Suppressor macrophage treated with lipopolysaccharide for 4 hours (primary cell): ENCODE results near the gene KLHDC4.
"Not testable (repeated sequence)": the region's sequence is repeated elsewhere in the genome, so short reads cannot be mapped to it uniquely, and the experiment has no call there.

Source experiments
- DNase-seq: peaks from one replicate; pipeline ENCODE4 v3.0.0-alpha.2; 2020

KLHDC4 gene

DNA sequence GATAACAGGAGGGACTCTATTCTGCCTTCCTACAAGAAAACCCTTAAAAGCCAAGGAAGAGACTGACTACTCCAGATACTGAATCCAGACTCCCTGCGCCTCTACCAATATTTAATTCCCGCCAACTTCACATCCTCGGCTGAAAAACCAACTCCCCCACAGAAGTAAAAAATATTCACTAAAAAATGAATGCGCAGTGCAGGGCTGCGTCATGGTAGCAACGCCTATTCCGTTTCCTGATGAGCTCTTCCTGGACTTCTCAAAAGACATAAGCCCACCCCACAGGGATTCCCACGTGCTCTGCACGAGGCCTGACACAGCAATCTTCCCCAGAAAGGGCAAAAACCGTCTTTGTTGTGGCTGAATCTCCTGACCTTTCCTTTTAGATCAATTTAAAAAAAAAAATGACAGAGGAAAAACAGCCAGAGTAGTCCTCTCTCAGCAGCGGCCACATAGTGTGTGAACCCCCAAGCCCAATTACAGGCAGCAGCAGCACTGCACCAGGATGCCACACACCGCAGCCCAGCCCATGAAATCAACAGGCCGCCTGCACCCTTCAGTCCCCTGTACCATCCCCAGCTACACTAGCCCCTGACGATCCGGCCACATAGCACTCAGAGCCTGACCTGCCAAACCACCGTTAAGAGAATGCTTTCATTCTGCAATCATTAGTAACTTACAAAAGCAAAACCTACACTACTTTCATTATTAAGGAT, 23.9 kb downstream of the KLHDC4 start:
- DNase-seq: no peak

DNA sequence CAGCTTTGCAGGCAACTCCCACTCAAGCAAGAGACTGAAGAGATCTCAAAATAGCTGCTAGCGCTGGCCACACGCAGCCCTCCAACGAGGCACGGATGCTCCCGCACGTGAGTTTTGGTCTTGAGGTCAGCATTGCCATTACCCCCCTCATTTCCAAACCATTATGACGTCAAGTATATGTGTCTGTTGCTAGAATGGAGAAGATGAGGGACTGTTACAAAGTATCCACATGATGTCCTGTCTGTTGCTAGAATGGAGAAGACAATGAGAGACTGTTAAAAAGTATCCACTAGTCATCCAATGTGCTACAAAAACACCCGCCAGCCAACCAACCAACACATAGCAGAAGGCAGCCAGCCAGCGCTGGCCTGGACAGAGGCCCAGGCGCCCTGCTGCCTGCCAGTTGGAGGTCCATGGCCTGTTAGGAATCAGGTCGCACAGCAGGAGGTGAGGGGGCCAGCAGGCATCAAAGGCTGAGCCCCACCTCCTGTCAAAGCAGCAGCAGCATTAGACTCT, 24.8 kb downstream of the KLHDC4 start:
- DNase-seq: no peak

DNA sequence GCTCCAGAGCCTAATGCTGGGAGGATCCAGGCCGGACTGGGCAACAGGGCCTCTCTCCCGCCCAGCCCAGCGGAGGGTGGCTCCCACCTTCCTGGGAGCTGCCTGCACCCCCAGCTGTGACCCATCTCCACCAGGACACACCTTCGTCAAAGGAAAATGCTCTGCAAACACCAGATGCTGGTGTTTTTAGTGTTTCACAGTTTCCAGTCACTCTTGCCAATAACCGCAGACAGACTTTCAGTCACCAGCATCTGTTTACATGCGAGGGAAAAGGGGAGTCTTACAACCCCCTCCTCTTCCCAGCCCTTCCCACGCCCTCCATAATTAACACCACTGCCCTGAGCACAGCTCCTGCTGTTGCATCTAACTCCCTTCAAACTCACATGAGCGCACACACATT, 25.3 kb downstream of the KLHDC4 start:
- DNase-seq: no peak

DNA sequence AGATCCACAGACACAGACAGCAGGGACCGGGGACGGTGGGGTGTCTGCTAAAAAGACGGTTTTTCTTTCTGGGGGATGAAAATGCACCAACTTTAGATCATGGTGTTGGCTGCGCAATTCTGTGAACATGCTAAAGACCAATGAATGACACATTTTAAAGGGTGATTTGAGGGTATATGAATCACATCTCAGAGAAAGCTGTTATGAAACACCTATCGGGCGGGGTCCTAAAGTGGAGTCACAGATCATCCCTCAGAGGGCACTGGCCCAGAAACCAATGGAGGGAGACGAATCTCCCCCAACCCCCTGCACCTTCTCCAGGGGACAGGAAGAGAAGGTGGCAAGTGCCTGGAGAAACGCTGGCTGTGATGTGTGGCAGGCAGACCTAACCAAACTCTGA, 26.0 kb downstream of the KLHDC4 start:
- no peak for DNase-seq

DNA sequence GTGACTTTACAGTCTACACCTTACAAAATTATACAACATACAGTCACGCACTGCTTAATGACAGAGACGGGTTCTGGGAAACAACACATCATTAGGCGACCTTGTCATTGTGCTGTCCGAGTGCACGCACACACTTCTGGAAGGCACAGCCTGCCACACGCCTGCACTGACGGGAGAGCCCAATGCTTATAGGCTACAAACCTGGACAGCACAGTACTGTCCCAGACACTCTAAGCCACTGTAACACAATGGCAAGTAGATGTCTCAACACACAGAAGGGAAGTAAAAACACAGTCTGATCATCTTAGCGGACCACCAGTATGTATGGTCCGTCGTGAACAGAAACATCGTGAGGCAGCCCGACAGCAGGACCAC, 29.8 kb downstream of the KLHDC4 start:
- DNase-seq: no peak

DNA sequence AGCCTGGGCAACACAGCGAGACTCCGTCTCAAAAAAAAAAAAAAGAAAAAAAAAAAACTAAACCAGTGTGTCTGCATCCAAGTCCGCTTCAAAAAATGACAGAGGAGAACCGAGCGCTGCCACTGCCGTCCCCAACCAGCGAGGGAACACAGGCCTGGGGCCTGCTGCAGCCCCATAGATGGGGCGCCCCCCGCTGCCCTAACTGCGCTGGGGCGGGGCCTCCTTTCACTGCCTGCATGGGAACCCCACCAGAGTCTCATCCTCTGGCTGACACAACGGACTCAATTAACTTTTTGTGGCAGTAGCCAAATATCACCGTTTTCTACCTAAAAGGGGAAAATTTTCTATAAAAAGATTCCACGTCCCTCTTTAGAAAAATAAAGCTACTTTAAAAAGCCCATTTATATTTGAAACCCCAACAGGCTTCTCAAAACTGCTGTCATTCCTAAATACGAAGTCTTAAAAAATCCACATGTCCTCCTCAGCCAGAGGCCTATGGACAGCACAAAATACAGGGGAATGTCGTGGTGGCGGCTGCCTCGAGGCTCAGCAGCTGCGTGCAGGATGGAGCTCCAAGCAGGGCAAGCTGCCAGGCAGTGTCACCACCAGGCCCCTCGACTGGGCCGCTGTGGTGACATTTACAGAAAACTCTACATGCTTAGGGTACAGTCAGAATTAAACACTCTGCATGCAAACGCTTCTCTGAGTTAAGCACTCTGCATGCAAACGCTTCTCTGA, 30.3 kb downstream of the KLHDC4 start:
- DNase-seq: no peak

DNA sequence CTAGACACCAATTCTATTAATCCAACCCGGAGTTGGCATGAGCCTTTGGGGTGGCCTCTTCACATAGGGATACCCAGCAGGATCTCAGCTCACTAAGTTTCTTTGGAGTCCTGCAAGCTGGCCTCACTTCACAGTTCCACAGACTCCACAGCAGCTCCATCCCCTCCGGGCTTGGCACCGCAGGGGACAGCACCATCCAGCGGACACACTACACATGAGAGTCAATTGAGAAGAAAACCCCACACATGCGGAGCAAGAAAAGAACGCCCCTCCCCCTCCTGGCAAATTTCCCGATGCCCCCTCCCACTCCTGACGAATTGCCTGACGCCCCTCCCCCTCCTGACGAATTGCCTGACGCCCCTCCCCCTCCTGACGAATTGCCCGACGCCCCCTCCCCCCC, 31.1 kb downstream of the KLHDC4 start:
- no peak for DNase-seq

DNA sequence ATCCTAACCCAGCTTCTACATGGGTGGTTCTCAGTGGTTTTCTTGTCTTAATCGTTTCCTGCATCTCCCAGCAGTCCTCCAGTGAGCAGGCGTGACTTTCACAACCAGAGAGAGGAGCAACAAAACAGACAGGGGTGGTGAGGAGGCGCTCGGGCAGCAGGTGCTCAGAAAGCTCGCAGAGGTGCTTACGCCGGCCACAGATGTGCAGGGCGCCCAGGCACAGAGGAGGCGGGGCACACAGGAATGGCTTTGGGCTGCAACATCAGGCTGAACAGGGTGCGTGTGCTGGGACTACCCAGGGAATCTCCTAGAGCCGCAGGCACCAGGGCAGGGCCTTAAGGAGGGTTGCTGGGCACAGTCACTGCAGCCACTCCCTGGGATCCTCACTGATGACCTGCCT, 32.6 kb downstream of the KLHDC4 start:
- no peak for DNase-seq

DNA sequence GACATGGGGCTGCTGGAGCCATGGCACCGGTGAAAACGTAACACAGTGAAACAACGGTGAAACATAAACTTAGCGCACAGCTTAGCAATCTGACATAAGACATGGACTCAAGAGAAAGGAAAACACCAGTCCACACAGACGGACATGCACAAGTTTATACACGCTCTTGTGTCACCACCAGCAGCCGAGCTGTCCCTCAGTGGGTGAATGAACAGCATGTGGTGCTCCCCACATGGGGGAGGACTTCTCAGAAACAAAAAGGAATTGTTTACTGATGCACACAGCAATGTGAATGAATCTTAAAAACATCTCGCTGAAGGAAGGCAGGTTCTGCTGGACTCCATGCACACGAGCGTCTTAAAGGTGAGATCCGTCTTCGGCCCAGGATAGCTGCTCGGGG, 34.2 kb downstream of the KLHDC4 start:
- DNase-seq: no peak

DNA sequence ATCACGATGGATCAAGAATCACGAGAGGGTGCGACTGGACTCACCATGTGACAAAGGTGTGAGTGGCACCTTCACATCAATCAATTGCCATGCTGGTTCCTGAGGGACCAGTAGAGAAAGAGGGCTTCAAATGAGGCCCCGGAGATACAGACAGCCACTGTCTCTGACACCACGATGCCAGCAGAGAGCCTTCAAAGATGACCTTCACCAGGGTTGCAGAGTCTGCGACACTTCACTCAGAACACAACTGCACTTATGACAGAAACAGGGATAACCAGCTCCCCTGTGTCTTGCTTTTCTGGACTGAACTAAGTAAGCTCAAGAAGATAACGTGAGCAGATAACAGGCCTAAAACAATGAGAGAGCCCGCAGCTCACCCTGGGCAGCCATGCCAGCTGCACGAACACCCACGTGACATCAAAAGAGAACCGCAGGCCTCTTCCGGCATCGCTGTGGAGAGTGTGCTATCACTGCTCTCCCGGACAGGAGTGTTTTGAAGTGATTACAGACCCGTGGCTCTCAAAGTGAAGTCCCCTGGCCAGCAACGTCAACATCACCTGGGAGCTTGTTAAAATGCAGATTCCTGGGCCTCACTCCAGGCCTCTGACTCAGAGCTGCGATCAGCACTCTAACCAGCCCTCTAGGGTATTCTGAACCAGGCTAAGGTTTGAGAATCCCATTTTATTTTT, 36.4 kb downstream of the KLHDC4 start:
- no peak for DNase-seq

DNA sequence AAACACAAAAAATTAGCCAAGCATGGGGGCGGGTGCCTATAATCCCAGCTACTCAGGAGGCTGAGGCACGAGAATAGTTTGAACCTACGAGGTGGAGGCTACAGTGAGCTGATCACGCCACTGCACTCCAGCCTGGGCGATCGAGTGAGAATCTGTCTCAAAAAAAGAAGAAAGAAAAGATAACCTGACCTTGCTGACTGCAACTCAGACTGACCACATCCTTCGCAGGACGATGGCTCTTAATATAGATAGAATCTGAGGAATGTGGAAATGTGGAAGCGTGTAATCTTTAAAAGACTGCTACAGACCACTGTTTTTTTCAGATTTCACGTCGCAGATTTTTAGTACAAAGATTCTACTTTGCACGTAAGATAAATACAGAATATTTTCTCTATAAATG, 37.8 kb downstream of the KLHDC4 start:
- DNase-seq: no peak

DNA sequence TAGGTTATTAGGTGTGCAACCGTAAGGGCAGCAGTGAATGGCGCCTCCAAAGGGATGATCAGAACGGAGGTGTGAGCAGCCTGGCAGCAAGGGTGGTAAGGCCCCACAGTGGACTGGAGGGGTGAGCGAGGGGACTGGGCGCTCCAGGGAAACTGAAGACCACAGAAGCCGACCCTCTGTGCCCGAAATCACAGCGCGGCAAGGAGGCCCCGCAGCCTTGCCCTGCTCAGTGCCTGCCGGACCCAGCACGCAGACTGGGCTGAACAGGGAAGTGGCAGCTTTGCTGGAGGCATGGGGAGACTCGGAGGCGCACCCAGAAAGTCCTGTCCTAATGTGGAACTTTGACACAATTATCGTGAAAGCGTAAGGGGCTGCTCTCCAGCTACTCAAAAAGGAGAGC, 38.4 kb downstream of the KLHDC4 start:
- DNase-seq: no peak

DNA sequence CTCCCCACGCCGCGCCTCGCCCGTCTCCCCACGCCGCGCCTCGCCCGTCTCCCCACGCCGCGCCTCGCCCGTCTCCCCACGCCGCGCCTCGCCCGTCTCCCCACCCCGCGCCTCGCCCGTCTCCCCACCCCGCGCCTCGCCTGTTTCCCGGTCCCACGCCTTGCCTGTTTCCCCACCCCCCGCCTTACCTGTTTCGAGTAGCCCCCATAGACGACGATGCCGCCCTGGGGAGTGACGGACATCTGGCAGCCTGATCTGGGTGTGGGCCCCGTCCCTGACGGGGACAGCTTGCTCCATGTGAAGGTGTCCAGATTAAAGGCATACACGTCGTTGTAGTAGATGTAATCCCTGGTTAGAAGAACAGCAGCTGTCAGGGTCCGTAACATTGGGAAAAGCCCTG, 39.2 kb downstream of the KLHDC4 start:
- not testable (repeated sequence) for DNase-seq

DNA sequence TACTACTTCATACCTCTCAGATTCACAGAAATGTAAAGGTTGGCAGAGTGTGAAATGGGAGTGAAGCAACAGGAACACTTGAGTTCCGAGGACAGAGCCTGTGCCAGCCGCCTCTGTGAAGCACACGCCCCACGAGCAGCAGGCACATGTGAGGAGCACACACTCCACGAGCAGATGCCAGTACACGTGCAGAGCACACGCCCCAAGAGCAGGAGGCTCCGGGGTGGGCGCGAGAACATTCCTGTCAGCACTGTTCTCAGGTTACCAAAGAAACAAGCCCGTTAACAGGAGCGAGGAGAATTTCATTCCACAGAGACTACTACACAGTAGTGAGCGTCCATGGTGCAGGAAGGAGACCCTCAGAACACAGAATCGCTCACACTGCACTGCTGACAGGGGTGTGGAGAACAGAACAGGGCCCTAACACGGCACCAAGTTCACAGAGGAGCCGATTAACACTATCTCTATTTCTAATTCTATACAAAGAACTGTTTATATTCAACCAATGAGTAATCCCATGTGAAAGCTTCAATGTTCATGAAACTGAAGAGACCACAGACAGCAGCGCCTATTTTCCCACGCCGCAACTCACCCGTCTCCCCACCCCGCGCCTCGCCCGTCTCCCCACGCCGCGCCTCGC, 40.1 kb downstream of the KLHDC4 start:
- no peak for DNase-seq

DNA sequence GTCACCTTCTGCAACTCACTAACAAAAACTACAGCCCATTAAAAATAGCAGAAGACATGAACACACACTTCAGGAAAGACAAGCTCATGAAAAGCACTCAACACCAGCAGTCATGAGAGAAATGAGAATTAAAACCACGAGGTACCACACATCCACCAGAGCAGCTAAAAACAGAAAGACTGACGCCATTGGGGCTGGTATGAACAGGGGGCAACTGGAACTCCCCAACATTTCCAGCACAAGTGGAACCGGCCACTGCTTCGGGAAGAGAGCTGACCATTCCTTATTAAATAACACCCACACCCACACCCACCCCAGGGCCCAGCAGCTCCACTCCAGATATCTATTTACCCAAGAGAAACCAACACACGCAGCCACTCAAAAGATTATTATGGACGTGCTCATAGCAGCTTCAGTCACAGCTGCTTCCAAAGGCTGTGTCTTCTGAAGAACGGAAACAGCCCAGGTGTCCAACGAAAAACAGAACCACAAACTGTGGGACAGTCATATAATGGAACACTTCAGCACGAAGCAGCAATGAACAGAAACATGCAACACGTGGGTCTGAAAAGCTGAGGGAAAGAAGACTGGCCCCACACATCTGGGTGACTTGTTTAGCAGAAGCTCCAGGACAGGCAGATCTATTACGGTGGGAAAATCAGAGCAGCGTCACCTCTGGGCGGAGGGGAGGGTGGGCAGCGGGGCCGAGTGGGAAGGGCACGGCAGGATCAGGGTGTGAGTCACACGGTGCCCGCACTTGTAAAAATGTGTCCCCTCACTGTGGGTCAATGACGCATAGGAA, 41.1 kb downstream of the KLHDC4 start:
- no peak for DNase-seq

DNA sequence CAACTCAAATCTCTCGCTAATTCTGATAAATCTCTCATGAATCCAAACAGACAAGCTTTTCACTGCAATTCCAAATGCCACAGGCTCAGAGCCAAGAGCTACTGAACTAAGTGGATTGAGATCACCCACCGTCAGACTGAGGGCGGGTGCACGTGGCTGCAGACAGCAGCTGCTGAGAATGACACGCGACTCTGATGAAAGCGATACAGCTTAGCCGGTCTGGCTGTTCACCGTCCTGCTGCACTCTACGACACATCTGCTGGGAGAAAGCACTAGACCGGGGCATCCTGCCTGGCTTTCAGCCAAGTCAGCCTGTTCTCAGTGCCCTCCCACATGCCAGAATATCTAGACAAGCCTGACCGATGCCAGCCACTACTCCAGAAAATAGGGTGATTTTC, 42.6 kb downstream of the KLHDC4 start:
- DNase-seq: peak; percentile 51

DNA sequence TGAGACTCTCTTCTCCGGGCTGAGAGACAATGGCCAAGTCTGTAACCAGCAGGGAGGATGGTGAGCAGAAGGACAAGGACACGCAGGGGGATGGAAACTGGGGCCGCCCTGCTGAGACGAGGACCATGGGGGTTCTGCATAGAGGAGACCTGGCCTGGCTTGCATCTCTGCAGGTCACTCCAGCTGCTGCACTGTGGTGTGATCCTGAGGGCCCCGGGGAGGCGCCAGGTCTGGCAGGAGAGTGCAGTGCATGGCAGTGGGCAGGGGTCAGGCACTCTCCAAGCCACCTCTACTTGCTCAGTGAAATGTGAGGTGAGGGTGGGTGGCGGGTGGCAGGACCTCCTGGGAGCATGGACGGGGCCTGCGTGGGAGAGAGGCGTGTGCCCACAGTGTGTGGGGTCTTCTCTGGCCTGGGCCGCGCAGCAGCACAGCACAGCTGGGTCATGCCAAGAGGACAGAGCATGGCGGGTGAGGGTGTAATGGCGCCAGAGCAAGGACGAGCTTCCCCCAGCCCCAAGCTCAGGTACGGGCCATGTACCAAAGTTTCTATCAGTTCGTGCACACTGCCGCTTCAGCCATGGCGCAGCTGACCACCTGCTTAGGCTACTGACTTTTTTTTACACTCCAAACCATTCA, 43.1 kb downstream of the KLHDC4 start:
- DNase-seq: no peak

DNA sequence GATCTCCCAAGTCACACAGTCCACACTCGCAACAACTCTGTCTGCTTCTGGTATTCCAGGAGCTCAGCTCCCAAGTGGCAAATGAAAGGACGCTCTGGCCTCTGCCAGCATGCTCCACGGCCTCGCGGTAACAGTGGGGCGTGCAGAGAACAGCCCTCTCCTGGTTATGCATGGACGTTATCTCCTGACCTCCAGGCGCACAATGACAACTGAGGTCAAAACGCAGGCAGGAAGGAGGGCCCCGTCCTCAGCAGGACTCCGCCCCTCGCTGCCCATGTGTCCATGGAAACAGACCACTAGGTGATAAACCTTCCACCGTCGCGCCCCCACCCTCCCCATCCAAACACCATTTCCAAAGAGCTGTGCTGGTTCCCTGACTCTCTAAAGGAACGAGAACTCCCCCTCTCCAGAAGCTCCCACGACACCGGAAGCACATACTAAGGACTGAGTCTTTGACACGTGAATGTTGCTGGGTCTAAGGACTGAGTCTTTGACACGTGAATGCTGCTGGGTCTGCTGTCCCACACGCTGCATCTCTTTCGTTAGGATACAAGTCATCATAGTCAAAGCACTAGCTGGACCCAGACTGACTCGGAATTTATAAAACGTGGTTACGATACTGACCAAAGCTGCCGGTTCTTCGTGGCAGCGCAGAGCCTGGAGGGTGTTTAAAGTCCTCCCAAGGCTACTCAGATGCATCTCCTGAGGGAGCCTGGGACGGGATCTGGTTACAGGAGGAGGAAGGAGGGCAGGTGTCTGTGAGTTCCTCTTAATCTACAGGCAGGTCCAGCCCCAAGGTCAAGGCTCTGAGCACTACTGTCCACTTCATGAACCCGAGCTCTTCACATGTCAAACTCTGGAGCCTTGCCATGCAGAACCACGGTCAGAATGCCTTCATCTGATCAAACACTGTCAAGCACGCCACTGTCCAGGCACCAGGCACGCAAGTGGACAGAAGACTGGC, 43.9 kb downstream of the KLHDC4 start:
- no peak for DNase-seq

DNA sequence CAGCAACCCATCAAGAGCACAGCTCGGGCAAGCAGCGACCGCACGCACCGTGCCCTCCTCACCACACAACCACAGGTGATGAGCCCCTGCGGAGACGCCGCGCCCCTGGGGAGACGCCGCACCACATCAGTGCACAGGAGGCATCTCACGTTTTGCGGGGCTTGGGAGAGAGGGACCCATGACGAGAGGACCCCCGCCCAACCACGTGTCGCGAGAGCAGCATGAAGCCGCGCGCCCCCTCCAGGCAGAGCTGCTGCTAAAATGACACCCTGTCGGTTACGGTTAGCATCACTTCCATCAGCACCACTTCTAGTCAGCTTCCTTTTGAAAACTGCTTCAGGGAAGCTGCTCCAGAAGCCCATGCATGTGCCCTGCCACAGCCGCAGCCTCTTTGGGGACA, 45.3 kb downstream of the KLHDC4 start:
- no peak for DNase-seq

DNA sequence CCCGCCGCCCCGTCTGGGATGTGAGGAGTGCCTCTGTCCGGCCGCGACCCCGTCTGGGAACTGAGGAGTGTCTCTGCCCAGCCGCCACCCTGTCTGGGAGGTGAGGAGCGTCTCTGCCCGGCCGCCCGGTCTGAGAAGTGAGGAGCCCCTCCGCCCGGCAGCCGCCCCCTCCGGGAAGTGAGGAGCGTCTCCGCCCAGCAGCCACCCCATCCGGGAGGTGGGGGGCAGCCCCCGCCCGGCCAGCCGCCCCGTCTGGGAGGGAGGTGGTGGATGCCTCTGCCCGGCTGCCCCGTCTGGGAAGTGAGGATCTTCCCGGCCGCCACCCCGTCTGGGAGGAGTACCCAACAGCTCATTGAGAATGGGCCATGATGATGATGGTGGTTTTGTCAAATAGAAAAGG, 47.0 kb downstream of the KLHDC4 start:
- not testable (repeated sequence) for DNase-seq

DNA sequence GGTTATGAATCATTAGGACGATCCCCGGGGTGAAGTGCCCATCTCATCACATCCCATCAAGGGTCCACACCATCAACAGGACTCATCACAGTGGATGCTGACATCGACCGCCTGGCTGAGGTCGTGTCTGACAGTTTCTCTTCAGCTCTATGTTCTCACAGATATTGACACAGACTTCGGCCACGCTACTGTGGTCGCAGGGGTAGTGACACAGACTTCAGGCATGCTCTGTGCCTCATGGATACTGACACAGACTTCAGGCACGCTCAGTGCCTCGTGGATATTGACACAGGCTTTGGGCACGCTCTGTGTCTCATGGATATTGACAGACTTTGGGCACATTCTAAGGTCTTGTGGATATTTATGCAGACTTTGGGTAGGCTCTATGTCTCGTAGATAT, 50.1 kb downstream of the KLHDC4 start:
- DNase-seq: no peak
